ENCODE measurements around the gene CAMTA1.

- TF ChIP-seq, protein P1, sequence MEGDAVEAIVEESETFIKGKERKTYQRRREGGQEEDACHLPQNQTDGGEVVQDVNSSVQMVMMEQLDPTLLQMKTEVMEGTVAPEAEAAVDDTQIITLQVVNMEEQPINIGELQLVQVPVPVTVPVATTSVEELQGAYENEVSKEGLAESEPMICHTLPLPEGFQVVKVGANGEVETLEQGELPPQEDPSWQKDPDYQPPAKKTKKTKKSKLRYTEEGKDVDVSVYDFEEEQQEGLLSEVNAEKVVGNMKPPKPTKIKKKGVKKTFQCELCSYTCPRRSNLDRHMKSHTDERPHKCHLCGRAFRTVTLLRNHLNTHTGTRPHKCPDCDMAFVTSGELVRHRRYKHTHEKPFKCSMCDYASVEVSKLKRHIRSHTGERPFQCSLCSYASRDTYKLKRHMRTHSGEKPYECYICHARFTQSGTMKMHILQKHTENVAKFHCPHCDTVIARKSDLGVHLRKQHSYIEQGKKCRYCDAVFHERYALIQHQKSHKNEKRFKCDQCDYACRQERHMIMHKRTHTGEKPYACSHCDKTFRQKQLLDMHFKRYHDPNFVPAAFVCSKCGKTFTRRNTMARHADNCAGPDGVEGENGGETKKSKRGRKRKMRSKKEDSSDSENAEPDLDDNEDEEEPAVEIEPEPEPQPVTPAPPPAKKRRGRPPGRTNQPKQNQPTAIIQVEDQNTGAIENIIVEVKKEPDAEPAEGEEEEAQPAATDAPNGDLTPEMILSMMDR (IDR thresholded peaks at IDR 0.05; ENCODE audit: borderline replicate concordance, extremely low read depth, low read length, poor library complexity, severe bottlenecking), result no peak
- TF ChIP-seq EZH2 (IDR thresholded peaks at IDR 0.05; ENCODE audit: borderline replicate concordance, low read depth, low read length, severe bottlenecking), result no peak
Observed at GRCh38 chr1:7621334-7622219, 836.3 kb downstream of the CAMTA1 start.

Data from DND-41 (cell line).